HEK293 (cell line): ENCODE results near the gene TKT.
"Not testable (repeated sequence)": the region's sequence is repeated elsewhere in the genome, so short reads cannot be mapped to it uniquely, and the experiment has no call there.

Experiments used
- CTCF ChIA-PET: fragments of 350-600 bp; formaldehyde crosslinking; extraction: SDS; loops from one replicate; lab custom pipeline; 2021; ENCODE audit warnings: antibody characterized with exemption; lab: Yijun Ruan, JAX
- POLR2A ChIA-PET: fragments of 300-600 bp; formaldehyde crosslinking; extraction: SDS; loops from one replicate; lab custom pipeline; 2020; ENCODE audit warnings: antibody characterized with exemption, inconsistent platforms; lab: Yijun Ruan, JAX
- H3K27ac ChIP-seq: fragments of 200-500 bp; sonication (Bioruptor generic); 2 replicates; pipeline ENCODE4 v1.5.1; 2014; ENCODE audit warnings: low read depth, low read length, control low read depth, inconsistent platforms; ENCODE audit errors: extremely low read depth
- H3K36me3 ChIP-seq, 2 experiments: fragments of 200-500 bp in 1 of 2; sonication (Bioruptor generic) in 1 of 2; 1 replicate in 1 of 2; 2 replicates in 1 of 2; pipeline ENCODE4 v1.5.1; 2014 to 2017; ENCODE audit warnings: inconsistent platforms in 2 of 2, low read length in 2 of 2; ENCODE audit not compliant: control insufficient read depth in 2 of 2, insufficient read depth in 1 of 2
- H3K4me1 ChIP-seq: fragments of 200-500 bp; sonication (Bioruptor generic); 2 replicates; pipeline ENCODE4 v1.5.1; 2014; ENCODE audit warnings: mild to moderate bottlenecking, low read length, inconsistent platforms; ENCODE audit not compliant: control insufficient read depth, insufficient read depth
- H3K4me3 ChIP-seq: 2 replicates; pipeline ENCODE4 v1.5.1; 2011; ENCODE audit warnings: low read depth, mild to moderate bottlenecking, control low read depth, low read length, moderate library complexity
- H3K9me3 ChIP-seq: fragments of 200-500 bp; sonication (Bioruptor generic); 2 replicates; pipeline ENCODE4 v1.5.1; 2014; ENCODE audit warnings: low read depth, low read length, inconsistent platforms; ENCODE audit not compliant: control insufficient read depth, insufficient read depth
- ATF2 ChIP-seq: fragments of 450-650 bp; formaldehyde crosslinking; IDR thresholded peaks from 2 replicates; pipeline ENCODE4 v1.5.1; 2016; ENCODE audit warnings: missing biosample characterization, missing genetic modification characterization, low read depth
- ELK4 ChIP-seq: IDR thresholded peaks from 2 replicates; pipeline ENCODE4 v1.6.1; 2011; ENCODE audit warnings: mild to moderate bottlenecking, low read depth, low read length, borderline replicate concordance
- GLI2 ChIP-seq: fragments of 450-650 bp; formaldehyde crosslinking; IDR thresholded peaks from 2 replicates; pipeline ENCODE4; 2017; ENCODE audit warnings: missing biosample characterization, missing genetic modification characterization, low read depth, borderline replicate concordance
- OSR2 ChIP-seq: fragments of 450-650 bp; formaldehyde crosslinking; IDR thresholded peaks from 2 replicates; pipeline ENCODE4 v1.5.1; 2016; ENCODE audit warnings: missing biosample characterization, missing genetic modification characterization
- PRDM2 ChIP-seq: fragments of 450-650 bp; formaldehyde crosslinking; IDR thresholded peaks from 2 replicates; pipeline ENCODE4 v1.5.1; 2016; ENCODE audit warnings: missing biosample characterization, missing genetic modification characterization, borderline replicate concordance
- SETDB1 ChIP-seq: IDR thresholded peaks from one replicate; pipeline ENCODE4 v1.6.1; 2017; ENCODE audit warnings: mild to moderate bottlenecking, low read length, moderate library complexity, mixed read lengths; ENCODE audit not compliant: insufficient read length
- ZBTB21 ChIP-seq: fragments of 450-650 bp; formaldehyde crosslinking; IDR thresholded peaks from 2 replicates; pipeline ENCODE4 v1.5.1; 2017; ENCODE audit warnings: missing biosample characterization, missing genetic modification characterization
- ZEB2 ChIP-seq: fragments of 450-650 bp; formaldehyde crosslinking; IDR thresholded peaks from 2 replicates; pipeline ENCODE4 v1.5.1; 2016; ENCODE audit warnings: missing biosample characterization, missing genetic modification characterization
- ZNF114 ChIP-seq: fragments of 450-650 bp; formaldehyde crosslinking; IDR thresholded peaks from 2 replicates; pipeline ENCODE4 v1.5.0; 2017; ENCODE audit warnings: missing biosample characterization, missing genetic modification characterization
- ZNF133 ChIP-seq: fragments of 450-650 bp; formaldehyde crosslinking; IDR thresholded peaks from 2 replicates; pipeline ENCODE4 v1.5.1; 2016; ENCODE audit warnings: missing biosample characterization, missing genetic modification characterization
- ZNF146 ChIP-seq: fragments of 450-650 bp; formaldehyde crosslinking; IDR thresholded peaks from 2 replicates; pipeline ENCODE4 v1.5.1; 2016; ENCODE audit warnings: missing biosample characterization, missing genetic modification characterization
- ZNF175 ChIP-seq: fragments of 450-650 bp; formaldehyde crosslinking; IDR thresholded peaks from 2 replicates; pipeline ENCODE4 v1.5.1; 2016; ENCODE audit warnings: missing biosample characterization, missing genetic modification characterization
- ZNF19 ChIP-seq: fragments of 450-650 bp; formaldehyde crosslinking; IDR thresholded peaks from 2 replicates; pipeline ENCODE4; 2016; ENCODE audit warnings: missing biosample characterization, missing genetic modification characterization, low read depth
- ZNF202 ChIP-seq: fragments of 450-650 bp; formaldehyde crosslinking; IDR thresholded peaks from 2 replicates; pipeline ENCODE4 v1.5.1; 2016; ENCODE audit warnings: missing biosample characterization, missing genetic modification characterization, borderline replicate concordance
- ZNF302 ChIP-seq: fragments of 450-650 bp; formaldehyde crosslinking; IDR thresholded peaks from 2 replicates; pipeline ENCODE4 v1.5.1; 2016; ENCODE audit warnings: missing biosample characterization, missing genetic modification characterization, low read depth
- ZNF341 ChIP-seq: fragments of 450-650 bp; formaldehyde crosslinking; IDR thresholded peaks from 2 replicates; pipeline ENCODE4; 2016; ENCODE audit warnings: low read depth, missing biosample characterization, missing genetic modification characterization
- ZNF391 ChIP-seq: fragments of 450-650 bp; formaldehyde crosslinking; IDR thresholded peaks from 2 replicates; pipeline ENCODE4 v1.5.1; 2016; ENCODE audit warnings: low read depth, missing biosample characterization, missing genetic modification characterization, borderline replicate concordance
- ZNF510 ChIP-seq: fragments of 450-650 bp; formaldehyde crosslinking; IDR thresholded peaks from 2 replicates; pipeline ENCODE4 v1.5.1; 2018; ENCODE audit warnings: mild to moderate bottlenecking, missing genetic modification characterization, missing biosample characterization; ENCODE audit not compliant: insufficient replicate concordance
- ZNF555 ChIP-seq: fragments of 450-650 bp; formaldehyde crosslinking; conservative IDR thresholded peaks from 2 replicates; pipeline ENCODE4 v1.5.1; 2017; ENCODE audit warnings: missing biosample characterization, mild to moderate bottlenecking, missing genetic modification characterization, inconsistent platforms
- ZNF558 ChIP-seq: fragments of 450-650 bp; formaldehyde crosslinking; IDR thresholded peaks from 2 replicates; pipeline ENCODE4 v1.5.1; 2016; ENCODE audit warnings: missing biosample characterization, missing genetic modification characterization
- ZNF629 ChIP-seq: fragments of 450-650 bp; formaldehyde crosslinking; IDR thresholded peaks from 2 replicates; pipeline ENCODE4 v1.5.1; 2017; ENCODE audit warnings: missing biosample characterization, missing genetic modification characterization
- ZNF701 ChIP-seq: fragments of 450-650 bp; formaldehyde crosslinking; IDR thresholded peaks from 2 replicates; pipeline ENCODE4 v1.5.1; 2016; ENCODE audit warnings: missing biosample characterization, missing genetic modification characterization
- ZNF785 ChIP-seq: fragments of 450-650 bp; formaldehyde crosslinking; IDR thresholded peaks from 2 replicates; pipeline ENCODE4 v1.5.1; 2016; ENCODE audit warnings: missing biosample characterization, missing genetic modification characterization
- TF ChIP-seq, protein P1 (sequence below): fragments of 450-650 bp; formaldehyde crosslinking; IDR thresholded peaks from 2 replicates; pipeline ENCODE4 v1.5.1; 2016; ENCODE audit warnings: missing biosample characterization, missing genetic modification characterization
- TF ChIP-seq, protein P2 (sequence below): fragments of 450-650 bp; formaldehyde crosslinking; IDR thresholded peaks from 2 replicates; pipeline ENCODE4 v1.5.1; 2016; ENCODE audit warnings: missing biosample characterization, missing genetic modification characterization, low read depth

The TKT gene

GRCh38 chr3:53269888-53270880 is 14.4 kb upstream of the TKT start (continued):
- TF ChIP-seq ZEB2 (tag by site-specific recombination) (no peak), ZNF19 (tag by site-specific recombination) (no peak), ZNF341 (tag by site-specific recombination) (no peak), ZNF785 (tag by site-specific recombination) (no peak), GLI2 (tag by site-specific recombination) (no peak), ZNF302 (tag by site-specific recombination) (no peak), ZNF510 (tag by site-specific recombination) (no peak), OSR2 (tag by site-specific recombination) (no peak), ZNF555 (tag by site-specific recombination) (no peak), ZNF558 (no peak), ELK4 (no peak), ZNF146 (tag by site-specific recombination) (no peak), SETDB1 (no peak), ATF2 (no peak), ZNF391 (tag by site-specific recombination) (no peak), ZNF175 (tag by site-specific recombination) (no peak), ZNF133 (tag by site-specific recombination) (no peak), ZNF202 (tag by site-specific recombination) (no peak), ZBTB21 (tag by site-specific recombination) (no peak), PRDM2 (tag by site-specific recombination) (no peak), ZNF114 (no peak), ZNF701 (tag by site-specific recombination) (no peak), ZNF629 (tag by site-specific recombination) (no peak)
- TF ChIP-seq, protein P1, sequence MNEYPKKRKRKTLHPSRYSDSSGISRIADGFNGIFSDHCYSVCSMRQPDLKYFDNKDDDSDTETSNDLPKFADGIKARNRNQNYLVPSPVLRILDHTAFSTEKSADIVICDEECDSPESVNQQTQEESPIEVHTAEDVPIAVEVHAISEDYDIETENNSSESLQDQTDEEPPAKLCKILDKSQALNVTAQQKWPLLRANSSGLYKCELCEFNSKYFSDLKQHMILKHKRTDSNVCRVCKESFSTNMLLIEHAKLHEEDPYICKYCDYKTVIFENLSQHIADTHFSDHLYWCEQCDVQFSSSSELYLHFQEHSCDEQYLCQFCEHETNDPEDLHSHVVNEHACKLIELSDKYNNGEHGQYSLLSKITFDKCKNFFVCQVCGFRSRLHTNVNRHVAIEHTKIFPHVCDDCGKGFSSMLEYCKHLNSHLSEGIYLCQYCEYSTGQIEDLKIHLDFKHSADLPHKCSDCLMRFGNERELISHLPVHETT (tag by site-specific recombination) = no peak
- TF ChIP-seq, protein P2, sequence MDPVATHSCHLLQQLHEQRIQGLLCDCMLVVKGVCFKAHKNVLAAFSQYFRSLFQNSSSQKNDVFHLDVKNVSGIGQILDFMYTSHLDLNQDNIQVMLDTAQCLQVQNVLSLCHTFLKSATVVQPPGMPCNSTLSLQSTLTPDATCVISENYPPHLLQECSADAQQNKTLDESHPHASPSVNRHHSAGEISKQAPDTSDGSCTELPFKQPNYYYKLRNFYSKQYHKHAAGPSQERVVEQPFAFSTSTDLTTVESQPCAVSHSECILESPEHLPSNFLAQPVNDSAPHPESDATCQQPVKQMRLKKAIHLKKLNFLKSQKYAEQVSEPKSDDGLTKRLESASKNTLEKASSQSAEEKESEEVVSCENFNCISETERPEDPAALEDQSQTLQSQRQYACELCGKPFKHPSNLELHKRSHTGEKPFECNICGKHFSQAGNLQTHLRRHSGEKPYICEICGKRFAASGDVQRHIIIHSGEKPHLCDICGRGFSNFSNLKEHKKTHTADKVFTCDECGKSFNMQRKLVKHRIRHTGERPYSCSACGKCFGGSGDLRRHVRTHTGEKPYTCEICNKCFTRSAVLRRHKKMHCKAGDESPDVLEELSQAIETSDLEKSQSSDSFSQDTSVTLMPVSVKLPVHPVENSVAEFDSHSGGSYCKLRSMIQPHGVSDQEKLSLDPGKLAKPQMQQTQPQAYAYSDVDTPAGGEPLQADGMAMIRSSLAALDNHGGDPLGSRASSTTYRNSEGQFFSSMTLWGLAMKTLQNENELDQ (tag by site-specific recombination) = no peak

GRCh38 chr3:53269193-53269592 is 13.4 kb upstream of the TKT start:
- H3K27ac ChIP-seq, H3K36me3 ChIP-seq, H3K9me3 ChIP-seq, POLR2A ChIA-PET, H3K4me3 ChIP-seq, H3K4me1 ChIP-seq: not testable (repeated sequence)
- CTCF ChIA-PET = interaction anchor here (0.6 kb wide), 1 partner anchor 12 kb away, joined by 4 read pairs; no protein-coding TSS in a partner anchor
